Uterus (tissue), 2 donors: ENCODE data around the gene CAPS.

Experiments used
- POLR2A ChIP-seq, 2 donors: fragments of 450-650 bp; IDR thresholded peaks; one replicate each; pipeline ENCODE4 v1.6.1; 2016; ENCODE audit warnings: antibody characterized with exemption in 2 of 2, mild to moderate bottlenecking in 1 of 2, moderate library complexity in 1 of 2
- TF ChIP-seq, protein P1 (sequence below), 4 experiments: fragments of 200-600 bp in 2 of 4; fragments of 450-650 bp in 2 of 4; sonication (generic) in 2 of 4; IDR thresholded peaks; one replicate each; pipeline ENCODE4 v1.5.1; 2016 to 2019; ENCODE audit warnings: antibody characterized with exemption in 4 of 4, mild to moderate bottlenecking in 2 of 4, moderate library complexity in 1 of 4

DNA sequence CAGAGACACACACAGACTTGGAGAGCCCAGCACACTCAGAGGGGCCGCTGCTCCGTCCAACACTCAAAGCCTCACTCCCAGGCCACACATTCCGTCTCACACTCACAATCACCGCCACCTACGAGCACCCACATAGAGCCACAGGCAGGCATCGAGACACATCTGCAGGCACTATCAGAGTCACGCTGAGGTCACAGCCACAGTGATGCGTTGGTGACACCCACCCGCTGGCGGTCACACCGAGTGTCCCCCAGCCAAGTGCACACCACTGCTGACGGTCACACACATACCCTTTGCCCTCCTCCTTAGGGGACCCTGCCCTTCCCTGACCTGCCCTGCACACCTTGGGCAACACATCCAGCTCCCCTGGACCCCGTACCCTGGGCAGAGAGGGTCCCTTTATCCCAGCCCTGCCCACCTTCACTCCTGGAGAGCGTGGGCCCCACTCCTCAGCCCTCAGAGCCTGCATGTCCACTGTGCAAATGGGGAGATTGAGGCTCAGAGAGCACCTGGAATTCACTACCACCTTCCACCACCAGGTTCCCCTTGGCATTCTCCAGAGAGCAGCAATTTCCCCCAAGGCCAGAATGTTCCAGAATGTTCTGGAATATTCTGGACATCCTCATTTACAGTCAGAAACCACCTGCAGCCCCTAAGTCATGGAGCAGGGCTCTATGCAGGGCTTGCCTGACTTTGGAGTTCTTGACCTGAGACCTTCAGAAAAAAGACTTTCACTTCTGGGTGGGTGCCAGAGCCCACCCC, 49.1 kb upstream of the CAPS start:
- TF ChIP-seq, protein P1, sequence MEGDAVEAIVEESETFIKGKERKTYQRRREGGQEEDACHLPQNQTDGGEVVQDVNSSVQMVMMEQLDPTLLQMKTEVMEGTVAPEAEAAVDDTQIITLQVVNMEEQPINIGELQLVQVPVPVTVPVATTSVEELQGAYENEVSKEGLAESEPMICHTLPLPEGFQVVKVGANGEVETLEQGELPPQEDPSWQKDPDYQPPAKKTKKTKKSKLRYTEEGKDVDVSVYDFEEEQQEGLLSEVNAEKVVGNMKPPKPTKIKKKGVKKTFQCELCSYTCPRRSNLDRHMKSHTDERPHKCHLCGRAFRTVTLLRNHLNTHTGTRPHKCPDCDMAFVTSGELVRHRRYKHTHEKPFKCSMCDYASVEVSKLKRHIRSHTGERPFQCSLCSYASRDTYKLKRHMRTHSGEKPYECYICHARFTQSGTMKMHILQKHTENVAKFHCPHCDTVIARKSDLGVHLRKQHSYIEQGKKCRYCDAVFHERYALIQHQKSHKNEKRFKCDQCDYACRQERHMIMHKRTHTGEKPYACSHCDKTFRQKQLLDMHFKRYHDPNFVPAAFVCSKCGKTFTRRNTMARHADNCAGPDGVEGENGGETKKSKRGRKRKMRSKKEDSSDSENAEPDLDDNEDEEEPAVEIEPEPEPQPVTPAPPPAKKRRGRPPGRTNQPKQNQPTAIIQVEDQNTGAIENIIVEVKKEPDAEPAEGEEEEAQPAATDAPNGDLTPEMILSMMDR (IDR thresholded peaks at IDR 0.05), result peak in 1 of 4 experiments; percentile 5
- no peak for TF ChIP-seq POLR2A (IDR thresholded peaks at IDR 0.05)
